SU-DHL-6 (cell line): ENCODE results near the gene BHMT2.

Experiments used
- H2AFZ ChIP-seq: fragments of 200-600 bp; sonication (generic); 2 replicates; pipeline ENCODE4 v1.6.1; 2014; ENCODE audit warnings: low read depth, mild to moderate bottlenecking, moderate library complexity, mixed read lengths, antibody characterized with exemption, low read length; ENCODE audit not compliant: severe bottlenecking
- H3F3A ChIP-seq: fragments of 200-600 bp; shearing (Covaris generic); 2 replicates; pipeline ENCODE4 v1.6.0; 2016; ENCODE audit warnings: antibody characterized with exemption, mild to moderate bottlenecking; ENCODE audit not compliant: insufficient read depth
- H3K27ac ChIP-seq: fragments of 200-600 bp; sonication (generic); 2 replicates; pipeline ENCODE4 v1.5.1; 2016; ENCODE audit warnings: low read depth, mild to moderate bottlenecking, low read length, moderate library complexity, mixed read lengths
- H3K27me3 ChIP-seq: fragments of 200-600 bp; sonication (generic), shearing (Covaris generic); 2 replicates; pipeline ENCODE4 v1.6.0; 2014; ENCODE audit warnings: mild to moderate bottlenecking, low read length
- H3K36me3 ChIP-seq: fragments of 200-600 bp; sonication (generic); 2 replicates; pipeline ENCODE4 v1.6.1; 2014; ENCODE audit warnings: mild to moderate bottlenecking, low read length, mixed read lengths
- H3K4me2 ChIP-seq: fragments of 300-600, 200-600 bp; shearing (Covaris generic), sonication (generic); 2 replicates; pipeline ENCODE4 v1.6.0; 2014; ENCODE audit warnings: low read length, low read depth, mild to moderate bottlenecking; ENCODE audit not compliant: poor library complexity, severe bottlenecking
- H3K4me3 ChIP-seq: fragments of 200-600 bp; sonication (generic); 2 replicates; pipeline ENCODE4 v1.5.1; 2014; ENCODE audit warnings: antibody characterized with exemption, low read length, mild to moderate bottlenecking, mixed read lengths; ENCODE audit not compliant: insufficient read depth, poor library complexity, severe bottlenecking
- H3K79me2 ChIP-seq: fragments of 200-600 bp; sonication (generic); 2 replicates; pipeline ENCODE4 v1.6.1; 2014; ENCODE audit warnings: mild to moderate bottlenecking, low read length, moderate library complexity; ENCODE audit not compliant: insufficient read depth
- H3K9ac ChIP-seq: fragments of 200-600 bp; sonication (generic); 2 replicates; pipeline ENCODE4 v1.7.0; 2014; ENCODE audit warnings: mild to moderate bottlenecking, low read length
- H3K9me2 ChIP-seq: fragments of 200-600 bp; sonication (generic); replicated peaks from 2 replicates; pipeline ENCODE4 v1.6.1; 2014; ENCODE audit warnings: low read length; ENCODE audit not compliant: insufficient read depth
- H3K9me3 ChIP-seq: fragments of 200-600 bp; sonication (generic); 2 replicates; pipeline ENCODE4 v1.6.1; 2014; ENCODE audit warnings: low read length, mixed read lengths; ENCODE audit not compliant: insufficient read depth
- H4K20me1 ChIP-seq: fragments of 200-600 bp; sonication (generic); 2 replicates; pipeline ENCODE4 v1.6.1; 2014; ENCODE audit warnings: low read depth, mild to moderate bottlenecking, antibody characterized with exemption, low read length, moderate library complexity, mixed read lengths
- EZH2phosphoT487 ChIP-seq: fragments of 200-600 bp; sonication (generic), shearing (Covaris generic); conservative IDR thresholded peaks from 2 replicates; pipeline ENCODE4 v1.6.1; 2018; ENCODE audit warnings: mild to moderate bottlenecking, antibody characterized with exemption, low read length, moderate library complexity, mixed read lengths
- TF ChIP-seq, protein P1 (sequence below): fragments of 200-600 bp; sonication (generic); IDR thresholded peaks from one replicate; pipeline ENCODE4 v1.5.1; 2017; ENCODE audit warnings: antibody characterized with exemption, mild to moderate bottlenecking, low read length, moderate library complexity; ENCODE audit not compliant: insufficient read depth, poor library complexity, severe bottlenecking

The BHMT2 gene

DNA sequence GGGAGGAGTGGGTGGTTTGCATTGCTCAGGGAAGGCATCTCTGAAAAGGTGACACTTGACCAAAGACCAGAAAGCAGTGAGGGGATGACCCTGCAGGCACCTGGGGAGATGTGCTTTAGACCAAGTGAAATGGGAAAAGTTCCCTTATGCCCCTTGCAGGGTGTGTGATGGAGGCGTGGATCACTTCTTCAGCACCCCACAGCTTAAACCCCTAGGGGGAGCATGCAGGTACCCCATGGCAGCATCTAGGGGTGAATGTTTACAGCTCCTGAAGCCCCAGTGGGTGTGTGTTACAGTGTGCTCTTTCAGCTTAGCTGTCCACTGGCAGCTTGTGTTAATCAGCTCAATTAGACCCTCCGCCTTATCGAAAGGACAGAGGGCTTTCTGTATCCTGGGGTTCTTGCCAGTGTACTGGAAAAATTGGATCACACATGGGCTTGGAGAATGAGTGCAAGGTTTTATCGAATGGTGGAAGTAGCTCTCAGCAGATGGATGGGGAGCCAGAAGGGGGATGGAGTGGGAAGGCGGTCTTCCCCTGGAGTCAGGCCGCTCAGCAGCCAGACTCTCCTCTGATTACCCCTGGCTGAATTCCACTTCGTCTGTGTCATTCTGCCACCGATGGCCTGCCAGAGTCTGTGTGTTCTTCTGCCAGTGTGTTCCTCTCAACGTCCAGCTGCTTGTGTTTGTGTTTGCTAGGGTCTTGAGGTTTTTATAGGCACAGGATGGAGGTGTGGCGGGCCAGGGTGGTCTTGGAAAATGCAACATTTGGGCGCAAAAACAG is 6.3 kb downstream of the BHMT2 start:
- no peaks in the 10 kb centered on the region for H4K20me1 ChIP-seq
- H3K4me3 ChIP-seq = no peak overlapping the region
- no peak overlapping the region for H3K4me2 ChIP-seq
- no peaks in the 10 kb centered on the region for H3K27me3 ChIP-seq
- H3K79me2 ChIP-seq = no peaks in the 10 kb centered on the region
- H3F3A ChIP-seq = no peaks in the 10 kb centered on the region
- no peak for TF ChIP-seq EZH2phosphoT487
- TF ChIP-seq, protein P1, sequence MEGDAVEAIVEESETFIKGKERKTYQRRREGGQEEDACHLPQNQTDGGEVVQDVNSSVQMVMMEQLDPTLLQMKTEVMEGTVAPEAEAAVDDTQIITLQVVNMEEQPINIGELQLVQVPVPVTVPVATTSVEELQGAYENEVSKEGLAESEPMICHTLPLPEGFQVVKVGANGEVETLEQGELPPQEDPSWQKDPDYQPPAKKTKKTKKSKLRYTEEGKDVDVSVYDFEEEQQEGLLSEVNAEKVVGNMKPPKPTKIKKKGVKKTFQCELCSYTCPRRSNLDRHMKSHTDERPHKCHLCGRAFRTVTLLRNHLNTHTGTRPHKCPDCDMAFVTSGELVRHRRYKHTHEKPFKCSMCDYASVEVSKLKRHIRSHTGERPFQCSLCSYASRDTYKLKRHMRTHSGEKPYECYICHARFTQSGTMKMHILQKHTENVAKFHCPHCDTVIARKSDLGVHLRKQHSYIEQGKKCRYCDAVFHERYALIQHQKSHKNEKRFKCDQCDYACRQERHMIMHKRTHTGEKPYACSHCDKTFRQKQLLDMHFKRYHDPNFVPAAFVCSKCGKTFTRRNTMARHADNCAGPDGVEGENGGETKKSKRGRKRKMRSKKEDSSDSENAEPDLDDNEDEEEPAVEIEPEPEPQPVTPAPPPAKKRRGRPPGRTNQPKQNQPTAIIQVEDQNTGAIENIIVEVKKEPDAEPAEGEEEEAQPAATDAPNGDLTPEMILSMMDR = no peak
- H2AFZ ChIP-seq = no peak overlapping the region
- no peaks in the 10 kb centered on the region for H3K9me2 ChIP-seq
- no peaks in the 10 kb centered on the region for H3K9me3 ChIP-seq
- H3K27ac ChIP-seq = no peak overlapping the region
- no peaks in the 10 kb centered on the region for H3K36me3 ChIP-seq
- no peak overlapping the region for H3K9ac ChIP-seq

DNA sequence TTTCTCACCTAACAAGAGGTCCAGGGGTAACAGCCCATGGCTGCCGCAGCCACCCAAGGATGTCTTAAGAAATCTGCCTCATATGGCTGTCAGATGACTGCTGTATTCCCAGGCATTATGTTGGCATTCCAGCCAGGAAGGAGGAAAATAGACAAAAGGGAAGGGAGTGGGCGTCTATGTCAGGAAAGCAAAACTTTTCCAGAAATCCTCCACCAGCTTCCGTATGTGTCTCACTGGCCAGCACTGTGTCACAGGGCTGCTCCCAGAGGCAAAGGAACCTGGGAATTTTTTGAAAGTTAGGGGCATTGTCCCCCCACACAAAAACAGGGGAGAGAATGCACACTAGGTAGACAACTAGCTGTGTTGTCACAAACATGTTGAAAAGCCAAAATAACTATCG is 7.3 kb downstream of the BHMT2 start:
- no peaks in the 10 kb centered on the region for H3K9me3 ChIP-seq
- no peak overlapping the region for H3K4me3 ChIP-seq
- H3K27me3 ChIP-seq = no peaks in the 10 kb centered on the region
- no peaks in the 10 kb centered on the region for H3K9me2 ChIP-seq
- H3K27ac ChIP-seq = no peak overlapping the region
- no peaks in the 10 kb centered on the region for H3K79me2 ChIP-seq
- H3K36me3 ChIP-seq = no peaks in the 10 kb centered on the region
- no peak overlapping the region for H3K4me2 ChIP-seq
- H3K9ac ChIP-seq = no peak overlapping the region
- no peaks in the 10 kb centered on the region for H4K20me1 ChIP-seq
- no peaks in the 10 kb centered on the region for H3F3A ChIP-seq
- TF ChIP-seq, protein P1 = no peak
- no peak for TF ChIP-seq EZH2phosphoT487
- H2AFZ ChIP-seq = no peak overlapping the region

DNA sequence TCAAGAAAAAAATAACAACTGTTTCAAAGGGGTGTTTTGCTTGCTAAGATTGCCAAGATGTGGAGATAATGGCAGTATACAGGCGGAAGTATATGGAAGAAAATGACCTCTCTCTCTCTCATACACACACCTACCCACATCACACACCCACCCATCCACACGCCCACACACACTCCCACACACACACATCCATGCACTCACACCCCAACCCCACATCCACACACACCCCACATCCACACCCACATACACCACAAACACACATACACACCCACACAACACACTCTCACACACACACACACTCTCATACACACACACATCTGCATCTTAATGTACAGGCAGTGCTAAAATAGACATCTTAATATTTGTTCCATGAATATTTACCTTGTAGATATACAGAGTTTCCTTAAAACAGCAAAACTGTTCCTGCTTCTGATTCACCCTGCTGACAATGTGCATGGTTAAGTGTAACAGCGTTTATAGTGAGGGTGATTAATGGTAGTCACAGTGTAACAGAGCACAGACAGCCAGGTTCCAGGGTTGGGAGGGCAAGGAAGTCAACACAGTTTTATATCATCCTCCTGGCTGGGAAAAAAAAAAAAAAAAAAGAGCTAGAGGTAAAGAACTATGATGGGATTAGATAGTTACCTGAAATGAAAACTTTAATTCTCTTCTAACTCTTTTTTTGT is 8.3 kb downstream of the BHMT2 start:
- Histone ChIP-seq H2AFZ (no peak overlapping the region), H3K9me3 (no peaks in the 10 kb centered on the region), H4K20me1 (no peaks in the 10 kb centered on the region), H3K4me3 (no peak overlapping the region), H3K9ac (no peak overlapping the region), H3K27me3 (no peaks in the 10 kb centered on the region), H3K9me2 (no peaks in the 10 kb centered on the region), H3K4me2 (no peak overlapping the region), H3K27ac (no peak overlapping the region), H3K79me2 (no peaks in the 10 kb centered on the region), H3F3A (no peaks in the 10 kb centered on the region), H3K36me3 (no peaks in the 10 kb centered on the region)
- no peak for TF ChIP-seq EZH2phosphoT487
- TF ChIP-seq, protein P1 = no peak
